ENCODE measurements around the gene MTX1.

- TF ChIP-seq CTCF (conservative IDR thresholded peaks at IDR 0.05), result no peak
- no peak for TF ChIP-seq ZFX (IDR thresholded peaks at IDR 0.05)
These were observed 39.9 kb upstream of the MTX1 start for GRCh38 chr1:155168456-155169210.

All from C4-2B (cell line).